GM21390 (cell line): ENCODE results near the gene SCFD2.

Experiments
- ATAC-seq: cut with Tn5 transposase; IDR thresholded peaks from one replicate; pipeline ENCODE4 v1.9.1; 2021; ENCODE audit not compliant: unreplicated experiment

SCFD2 gene

GRCh38 chr4:52868133-52868532 lies 497.7 kb downstream of the SCFD2 start:
- no peak for ATAC-seq

DNA sequence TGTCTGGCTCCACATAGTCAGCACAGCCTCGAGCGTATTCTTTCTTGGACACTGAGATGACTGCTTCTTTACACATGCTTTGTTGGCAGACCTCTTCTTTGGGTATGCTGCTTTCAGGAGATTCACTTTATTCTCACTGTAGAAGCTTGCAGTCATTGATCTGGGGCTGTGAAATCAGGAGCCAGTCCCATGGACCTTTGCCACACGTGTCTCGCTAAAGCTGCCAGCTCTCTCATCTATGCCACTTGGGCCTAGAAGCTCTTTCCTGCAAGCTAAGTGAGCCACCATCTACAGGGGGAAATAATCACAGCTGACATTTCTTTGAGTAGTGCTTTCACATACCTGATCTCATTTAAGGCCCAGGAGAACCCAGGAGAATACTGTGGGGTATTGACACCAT lies 498.7 kb downstream of the SCFD2 start:
- ATAC-seq, result no peak

GRCh38 chr4:52866734-52867133 lies 499.1 kb downstream of the SCFD2 start:
- ATAC-seq, result no peak

GRCh38 chr4:52865300-52865699 lies 500.6 kb downstream of the SCFD2 start:
- ATAC-seq, result no peak

GRCh38 chr4:52864793-52865192 lies 501.1 kb downstream of the SCFD2 start:
- no peak for ATAC-seq

DNA sequence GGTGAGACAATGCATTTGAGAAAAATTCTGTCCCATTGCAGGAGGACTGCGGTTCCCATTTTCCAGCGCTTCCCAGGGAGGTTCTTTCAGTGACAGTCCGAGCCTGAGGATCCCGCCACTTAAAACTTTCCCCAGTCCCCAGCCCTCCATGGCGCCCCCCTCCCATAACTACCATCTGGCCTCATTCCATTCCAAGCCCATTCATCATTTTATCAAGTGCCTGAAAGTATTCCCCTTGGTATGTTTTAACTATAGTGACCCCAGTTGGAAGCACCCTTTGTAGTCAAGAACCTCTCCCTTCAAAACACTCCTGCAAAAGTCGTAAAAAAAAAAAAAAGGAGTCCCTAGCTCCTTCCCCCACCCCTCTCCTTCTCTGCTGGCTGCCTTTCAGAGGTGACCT lies 502.5 kb downstream of the SCFD2 start:
- ATAC-seq, result no peak

- ATAC-seq, result no peak
Observed at GRCh38 chr4:52862639-52863161, 503.2 kb downstream of the SCFD2 start.

GRCh38 chr4:52861879-52862616 lies 503.8 kb downstream of the SCFD2 start, which contains the start of gene RASL11B:
RASL11B (plus strand) TSS chr4:52862317; CDS start chr4:52862508, 191 bp downstream.
- ATAC-seq, result peak; percentile 98

GRCh38 chr4:52861171-52861823 lies 504.6 kb downstream of the SCFD2 start:
- no peak for ATAC-seq

GRCh38 chr4:52860361-52860760 lies 505.5 kb downstream of the SCFD2 start:
- no peak for ATAC-seq

DNA sequence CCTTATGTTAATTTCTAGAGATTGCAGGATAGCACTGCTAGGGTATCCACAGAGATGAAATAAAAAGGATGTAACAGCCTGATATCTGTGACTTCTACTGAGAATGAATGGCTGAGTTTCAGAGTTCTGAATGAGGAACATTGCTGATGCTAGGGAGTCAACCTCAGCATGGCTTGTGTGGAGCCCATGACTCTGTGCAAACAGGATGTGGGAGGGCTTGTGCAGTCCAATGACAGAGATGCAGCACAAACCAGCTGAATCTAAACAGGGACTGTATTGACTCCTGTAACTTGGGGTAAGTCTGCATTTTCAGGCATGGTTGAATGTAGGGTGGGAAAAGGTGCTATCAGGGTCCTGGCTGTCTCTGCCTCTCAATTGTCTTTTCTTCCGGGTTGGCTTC lies 509.1 kb downstream of the SCFD2 start:
- no peak for ATAC-seq

GRCh38 chr4:52853351-52853750 lies 512.5 kb downstream of the SCFD2 start:
- ATAC-seq, result no peak

DNA sequence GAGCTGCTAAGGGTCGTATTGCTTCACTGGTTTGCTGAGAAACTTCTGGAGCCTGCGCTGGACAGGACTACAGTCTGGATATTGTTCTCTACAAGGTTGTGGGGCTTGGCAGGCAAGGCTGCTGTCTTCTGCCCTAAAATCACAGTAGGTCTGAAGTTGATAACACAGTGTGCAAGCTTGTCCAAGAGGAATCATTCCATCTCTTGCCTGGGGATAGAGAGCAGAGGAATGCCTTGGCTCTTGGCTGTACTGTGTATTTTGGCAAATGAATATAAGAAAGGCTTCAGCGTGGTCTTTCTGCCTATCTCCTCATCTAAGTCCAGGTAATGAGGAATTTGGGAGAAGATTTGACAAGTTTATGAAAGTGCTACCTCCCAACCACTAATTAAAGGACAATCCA lies 513.1 kb downstream of the SCFD2 start:
- ATAC-seq, result no peak

DNA sequence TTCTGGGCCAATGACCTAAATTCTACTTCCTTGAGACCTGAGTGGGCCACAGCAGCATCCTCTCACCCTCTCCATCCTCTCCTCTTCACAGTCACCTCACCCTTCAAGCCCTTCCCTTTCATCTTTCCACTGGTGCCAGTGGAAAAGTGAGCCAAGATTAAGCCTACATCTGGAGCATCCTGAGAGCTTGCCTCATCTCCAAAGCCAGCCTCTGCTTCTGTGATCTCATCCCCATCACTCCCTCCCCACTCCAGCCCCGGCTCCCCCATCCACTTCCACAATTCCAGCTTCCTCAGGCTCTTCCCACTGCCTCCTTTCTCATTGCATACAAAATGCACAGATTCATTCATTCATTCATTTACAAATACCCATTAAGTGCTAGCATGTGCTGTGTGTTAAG lies 513.8 kb downstream of the SCFD2 start:
- ATAC-seq, result no peak

DNA sequence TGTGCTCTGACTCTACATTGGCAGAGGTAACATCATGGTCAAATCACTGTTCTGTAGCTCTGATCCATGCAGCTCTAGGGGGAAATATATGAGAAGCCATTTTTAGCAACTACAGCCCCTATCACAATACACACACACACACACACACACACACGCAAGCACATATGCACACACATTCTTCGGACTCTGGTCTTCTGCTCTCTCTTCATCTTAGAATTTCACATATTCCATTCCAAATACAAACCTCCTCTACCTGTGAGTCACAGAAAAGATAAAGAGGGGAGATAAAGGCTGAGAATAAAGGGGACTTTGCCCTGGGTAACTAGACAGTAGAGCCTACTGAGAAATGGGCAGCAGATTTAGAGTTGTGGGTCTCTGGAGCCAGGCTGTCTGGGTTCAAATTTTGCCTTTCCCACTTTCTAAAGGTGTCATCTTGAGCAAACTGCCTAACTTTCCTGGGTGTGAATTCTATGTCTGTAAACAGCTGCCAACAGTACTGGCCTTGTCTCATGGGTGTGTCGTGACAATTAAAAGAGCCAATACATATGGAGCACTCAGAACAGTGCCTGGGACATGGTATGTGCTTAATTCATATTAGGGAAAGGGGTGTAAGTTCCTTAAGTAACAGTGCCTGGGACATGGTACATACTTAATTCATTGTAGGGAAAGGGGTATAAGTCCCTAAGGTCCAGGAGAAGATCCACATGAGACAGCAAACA lies 515.3 kb downstream of the SCFD2 start:
- ATAC-seq, result no peak

DNA sequence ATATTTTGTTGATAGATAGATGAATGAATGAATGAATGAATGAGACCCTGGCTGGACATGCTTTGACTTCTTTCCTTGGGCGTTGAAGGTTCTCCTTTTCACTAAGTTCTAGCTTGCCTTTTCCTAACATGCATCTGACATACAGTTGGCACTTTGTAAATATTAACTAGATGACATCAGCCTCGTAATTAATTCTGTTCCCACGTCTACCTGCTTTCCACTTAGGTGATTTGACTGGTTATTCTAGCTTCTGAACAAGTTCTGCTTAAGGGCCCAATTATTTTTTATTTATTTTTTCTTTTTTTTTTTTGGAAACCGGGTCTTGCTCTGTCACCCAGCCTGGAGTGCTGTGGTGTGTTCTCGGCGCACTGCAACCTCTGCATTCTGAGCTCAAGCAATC lies 517.6 kb downstream of the SCFD2 start:
- no peak for ATAC-seq

GRCh38 chr4:52846502-52846901 lies 519.4 kb downstream of the SCFD2 start:
- ATAC-seq, result no peak

GRCh38 chr4:52844596-52844995 lies 521.3 kb downstream of the SCFD2 start:
- ATAC-seq, result no peak

GRCh38 chr4:52843958-52844357 lies 521.9 kb downstream of the SCFD2 start:
- no peak for ATAC-seq

DNA sequence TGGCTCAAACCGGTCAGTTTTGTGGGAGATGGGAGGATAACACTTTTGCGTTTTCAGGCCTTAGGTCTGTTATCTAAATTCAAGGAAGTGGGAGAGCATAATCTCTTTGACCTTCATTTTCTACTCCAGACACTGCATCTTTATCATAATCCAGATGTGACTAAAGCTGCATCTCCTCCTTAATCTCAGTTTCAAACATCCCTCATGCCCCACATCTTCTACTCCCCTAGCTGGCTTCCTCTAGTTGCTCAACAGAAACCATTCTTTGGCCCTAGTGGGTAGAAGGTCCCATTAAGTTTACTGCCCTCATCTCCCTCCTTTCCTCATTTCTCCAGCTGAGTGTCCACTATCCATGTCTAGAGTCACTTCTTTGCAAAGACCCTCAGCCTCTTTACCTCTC lies 522.5 kb downstream of the SCFD2 start:
- no peak for ATAC-seq

- ATAC-seq, result no peak
Observed at GRCh38 chr4:52842792-52843191, 523.1 kb downstream of the SCFD2 start.
